GM23338 (cell line): Measurements from ENCODE around the gene SZRD1. TPM values are rescaled to one million over a fixed set of nuclear protein-coding genes. Genes with fewer than 3 reads are reported as not detected.
A peak's percentile ranks its signal among the peaks of the same experiment; 100 is the strongest.

Source experiments
- ATAC-seq: fragments of 200-7000 bp; cut with Tn5 transposase; 3 replicates; pipeline ENCODE4 v1.9.1; 2020
- DNase-seq: peaks from one replicate; pipeline ENCODE4 v3.0.0-alpha.2; 2015; ENCODE audit warnings: low spot score
- H2AFZ ChIP-seq: fragments of 200-600 bp; sonication (generic); 2 replicates; pipeline ENCODE4 v1.8.0; 2016; ENCODE audit warnings: antibody characterized with exemption, mild to moderate bottlenecking, moderate library complexity
- H3F3A ChIP-seq: fragments of 200-600 bp; sonication (generic); replicated peaks from 2 replicates; pipeline ENCODE4 v1.8.0; 2017; ENCODE audit warnings: antibody characterized with exemption, mixed run types, low read depth
- H3K27ac ChIP-seq: fragments of 200-600 bp; sonication (generic); 2 replicates; pipeline ENCODE4 v1.6.1; 2016; ENCODE audit warnings: low read depth
- H3K27me3 ChIP-seq: fragments of 200-600 bp; sonication (generic); 2 replicates; pipeline ENCODE4 v1.8.0; 2016; ENCODE audit warnings: mild to moderate bottlenecking, mixed run types, moderate library complexity; ENCODE audit not compliant: insufficient read depth
- H3K36me3 ChIP-seq: fragments of 200-600 bp; sonication (generic); 2 replicates; pipeline ENCODE4 v1.8.0; 2016; ENCODE audit warnings: mild to moderate bottlenecking; ENCODE audit not compliant: insufficient read depth
- H3K4me1 ChIP-seq: fragments of 200-600 bp; sonication (generic); 2 replicates; pipeline ENCODE4 v1.8.0; 2016; ENCODE audit warnings: mild to moderate bottlenecking, moderate library complexity; ENCODE audit not compliant: insufficient read depth
- H3K4me2 ChIP-seq: fragments of 200-600 bp; sonication (generic); 2 replicates; pipeline ENCODE4 v1.7.1; 2017; ENCODE audit warnings: mixed run types
- H3K4me3 ChIP-seq: fragments of 200-600 bp; sonication (generic); 2 replicates; pipeline ENCODE4 v1.6.1; 2016; ENCODE audit warnings: mixed run types
- H3K79me2 ChIP-seq: fragments of 200-600 bp; sonication (generic); replicated peaks from 2 replicates; pipeline ENCODE4 v1.8.0; 2017; ENCODE audit warnings: mild to moderate bottlenecking; ENCODE audit not compliant: insufficient read depth
- H3K9me2 ChIP-seq: fragments of 200-600 bp; sonication (generic); 2 replicates; pipeline ENCODE4 v1.8.0; 2017; ENCODE audit not compliant: insufficient read depth
- H4K20me1 ChIP-seq: fragments of 200-600 bp; sonication (generic); replicated peaks from 2 replicates; pipeline ENCODE4 v1.8.0; 2017; ENCODE audit warnings: mild to moderate bottlenecking; ENCODE audit not compliant: insufficient read depth
- H3K27ac Mint-ChIP-seq: 2 replicates; pipeline ENCODE4 v1.8.0; 2020; ENCODE audit warnings: inconsistent platforms, mild to moderate bottlenecking, moderate library complexity, mixed read lengths
- H3K27me3 Mint-ChIP-seq: 3 replicates; pipeline ENCODE4 v1.8.0; 2022; ENCODE audit warnings: low read depth, mild to moderate bottlenecking, moderate library complexity, mixed read lengths, inconsistent platforms; ENCODE audit not compliant: insufficient read depth, poor library complexity
- H3K36me3 Mint-ChIP-seq: 3 replicates; pipeline ENCODE4 v1.8.0; 2021; ENCODE audit warnings: low read depth, mild to moderate bottlenecking, inconsistent platforms, moderate library complexity, mixed read lengths
- H3K4me1 Mint-ChIP-seq: 3 replicates; pipeline ENCODE4 v1.8.0; 2020; ENCODE audit warnings: mild to moderate bottlenecking, inconsistent platforms, mixed read lengths
- H3K4me3 Mint-ChIP-seq: 3 replicates; pipeline ENCODE4 v1.8.0; 2021; ENCODE audit warnings: moderate library complexity, mild to moderate bottlenecking, inconsistent platforms, mixed read lengths
- H3K9me3 Mint-ChIP-seq: 3 replicates; pipeline ENCODE4 v1.8.0; 2020; ENCODE audit warnings: moderate library complexity, mild to moderate bottlenecking, inconsistent platforms, mixed read lengths
- EZH2 ChIP-seq: fragments of 200-600 bp; sonication (generic); IDR thresholded peaks from one replicate; pipeline ENCODE4 v1.8.0; 2017; ENCODE audit warnings: antibody characterized with exemption, mild to moderate bottlenecking, low read depth; ENCODE audit not compliant: unreplicated experiment
- EZH2phosphoT487 ChIP-seq: fragments of 200-600 bp; sonication (generic); IDR thresholded peaks from one replicate; pipeline ENCODE4 v1.8.1; 2018; ENCODE audit warnings: antibody characterized with exemption; ENCODE audit not compliant: unreplicated experiment
- JUNB ChIP-seq: IDR thresholded peaks from one replicate; pipeline ENCODE4 v1.6.1; 2016; ENCODE audit warnings: antibody characterized with exemption; ENCODE audit not compliant: unreplicated experiment
- NANOG ChIP-seq: IDR thresholded peaks from 2 replicates; pipeline ENCODE4 v1.6.1; 2016; ENCODE audit warnings: antibody characterized with exemption, borderline replicate concordance
- REST ChIP-seq: IDR thresholded peaks from one replicate; pipeline ENCODE4 v1.6.1; 2018; ENCODE audit warnings: antibody characterized with exemption; ENCODE audit not compliant: unreplicated experiment
- STAT1 ChIP-seq: IDR thresholded peaks from one replicate; pipeline ENCODE4 v1.6.1; 2016; ENCODE audit warnings: antibody characterized with exemption; ENCODE audit not compliant: unreplicated experiment
- ZNF114 ChIP-seq: fragments of 250-450 bp; sonication (Bioruptor Pico); IDR thresholded peaks from 2 replicates; pipeline ENCODE4 v1.5.0; 2020; ENCODE audit warnings: mild to moderate bottlenecking, moderate library complexity
- ZNF462 ChIP-seq: fragments of 250-450 bp; sonication (Bioruptor Pico); IDR thresholded peaks from 2 replicates; pipeline ENCODE4 v1.5.0; 2020; ENCODE audit warnings: mild to moderate bottlenecking, moderate library complexity
- polyA plus RNA-seq: library from polyadenylated mRNA; unstranded; fragments of >200 nt; fragmentation: Nextera tagmentation; extraction: Ambion mirVana; gene quantifications from 2 replicates; pipeline ENCODE4 v1.2.1, GENCODE V29; 2016
- total RNA-seq: library from RNA; depleted of rRNA; stranded (reverse); fragments of >200 nt; shearing (Covaris generic); gene quantifications from 2 replicates; pipeline ENCODE4 v1.2.3, GENCODE V29; 2014

The SZRD1 gene
- total and polyA plus RNA-seq, 2 experiments from 2014 or later, result 32.5 to 70.9 TPM

GRCh38 chr1:16351456-16351993 lies 15.5 kb upstream of the SZRD1 start:
- Histone ChIP-seq H3K9me2 (no peaks in the 10 kb centered on the region), H3K36me3 (no peaks in the 10 kb centered on the region), H2AFZ (peak overlapping the region; percentile 63), H3K4me1 (peaks cover 12% of the 10 kb centered on the region; the same call in 1 of the 2 replicates), H3F3A (peaks cover 3% of the 10 kb centered on the region; the same call in 1 of the 2 replicates), H3K4me3 (peak overlapping the region; percentile 92), H3K27ac (no peak overlapping the region), H3K27me3 (no peaks in the 10 kb centered on the region), H3K79me2 (peaks cover 54% of the 10 kb centered on the region), H4K20me1 (peaks cover 35% of the 10 kb centered on the region), H3K4me2 (peak overlapping the region; percentile 98)
- DNase-seq, result peak; percentile 16
- no peaks in the 10 kb centered on the region for H3K9me3 Mint-ChIP-seq
- H3K4me3 Mint-ChIP-seq, result peak overlapping the region; percentile 90
- no peaks in the 10 kb centered on the region for H3K36me3 Mint-ChIP-seq
- peak overlapping the region; percentile 71 for H3K27ac Mint-ChIP-seq
- TF ChIP-seq EZH2, result no peak
- TF ChIP-seq ZNF114 (CRISPR knock-in tag), result no peak
- no peak for TF ChIP-seq STAT1
- no peak for TF ChIP-seq REST
- TF ChIP-seq JUNB, result no peak
- no peak for TF ChIP-seq ZNF462
- TF ChIP-seq EZH2phosphoT487, result no peak
- TF ChIP-seq NANOG, result no peak
- ATAC-seq, result no peak
- no peaks in the 10 kb centered on the region for H3K27me3 Mint-ChIP-seq
- H3K4me1 Mint-ChIP-seq, result peaks cover 13% of the 10 kb centered on the region; the same call in 2 of the 3 replicates
